Measurements from ENCODE around the gene SLC4A7.

DNA sequence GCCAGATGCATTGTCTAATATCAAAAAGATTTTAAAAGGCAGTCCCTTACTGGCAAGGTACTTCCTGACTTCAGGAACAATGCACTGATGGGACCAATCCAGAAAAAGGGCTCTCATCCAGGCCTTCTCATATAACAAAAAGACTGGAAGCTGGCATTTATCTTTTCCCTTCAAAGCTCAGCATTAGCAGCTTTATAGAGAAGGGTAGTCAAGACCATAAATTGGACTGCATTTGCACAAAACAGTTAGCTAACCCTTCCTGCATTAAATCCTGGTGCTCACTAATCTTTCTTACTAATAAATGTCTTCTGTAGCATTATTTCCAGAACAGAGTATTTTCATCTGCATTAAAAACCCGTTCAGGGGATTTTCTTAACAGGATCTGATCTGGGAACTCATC is 69.0 kb downstream of the SLC4A7 start:
- TF ChIP-seq FOS (IDR thresholded peaks at IDR 0.05; ENCODE audit: borderline replicate concordance, extremely low read depth, insufficient read length) (no peak), KDM1A (IDR thresholded peaks at IDR 0.05; ENCODE audit: borderline replicate concordance) (no peak), SIN3A (IDR thresholded peaks at IDR 0.05; ENCODE audit: low read depth, low read length) (no peak), RCOR1 (conservative IDR thresholded peaks at IDR 0.05; ENCODE audit: low read depth, low read length) (no peak), RAD51 (IDR thresholded peaks at IDR 0.05) (no peak), CHD2 (IDR thresholded peaks at IDR 0.05; ENCODE audit: borderline replicate concordance, low read depth, low read length) (no peak), MEF2B (IDR thresholded peaks at IDR 0.05; ENCODE audit: partially characterized antibody, poor library complexity, severe bottlenecking) (no peak), POLR2A (IDR thresholded peaks at IDR 0.05; ENCODE audit: low read depth, low read length) (no peak), DPF2 (IDR thresholded peaks at IDR 0.05) (no peak), CBX5 (IDR thresholded peaks at IDR 0.05; ENCODE audit: low read depth) (no peak)
- TF ChIP-seq, protein P1, sequence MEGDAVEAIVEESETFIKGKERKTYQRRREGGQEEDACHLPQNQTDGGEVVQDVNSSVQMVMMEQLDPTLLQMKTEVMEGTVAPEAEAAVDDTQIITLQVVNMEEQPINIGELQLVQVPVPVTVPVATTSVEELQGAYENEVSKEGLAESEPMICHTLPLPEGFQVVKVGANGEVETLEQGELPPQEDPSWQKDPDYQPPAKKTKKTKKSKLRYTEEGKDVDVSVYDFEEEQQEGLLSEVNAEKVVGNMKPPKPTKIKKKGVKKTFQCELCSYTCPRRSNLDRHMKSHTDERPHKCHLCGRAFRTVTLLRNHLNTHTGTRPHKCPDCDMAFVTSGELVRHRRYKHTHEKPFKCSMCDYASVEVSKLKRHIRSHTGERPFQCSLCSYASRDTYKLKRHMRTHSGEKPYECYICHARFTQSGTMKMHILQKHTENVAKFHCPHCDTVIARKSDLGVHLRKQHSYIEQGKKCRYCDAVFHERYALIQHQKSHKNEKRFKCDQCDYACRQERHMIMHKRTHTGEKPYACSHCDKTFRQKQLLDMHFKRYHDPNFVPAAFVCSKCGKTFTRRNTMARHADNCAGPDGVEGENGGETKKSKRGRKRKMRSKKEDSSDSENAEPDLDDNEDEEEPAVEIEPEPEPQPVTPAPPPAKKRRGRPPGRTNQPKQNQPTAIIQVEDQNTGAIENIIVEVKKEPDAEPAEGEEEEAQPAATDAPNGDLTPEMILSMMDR (IDR thresholded peaks at IDR 0.05 in 2 of 3, conservative IDR thresholded peaks at IDR 0.05 in 1 of 3; ENCODE audit: control insufficient read depth in 2 of 3, extremely low read depth in 1 of 3, insufficient read depth in 1 of 3, low read depth in 3 of 3, low read length in 3 of 3) = no peak
- TF ChIP-seq, protein P2, sequence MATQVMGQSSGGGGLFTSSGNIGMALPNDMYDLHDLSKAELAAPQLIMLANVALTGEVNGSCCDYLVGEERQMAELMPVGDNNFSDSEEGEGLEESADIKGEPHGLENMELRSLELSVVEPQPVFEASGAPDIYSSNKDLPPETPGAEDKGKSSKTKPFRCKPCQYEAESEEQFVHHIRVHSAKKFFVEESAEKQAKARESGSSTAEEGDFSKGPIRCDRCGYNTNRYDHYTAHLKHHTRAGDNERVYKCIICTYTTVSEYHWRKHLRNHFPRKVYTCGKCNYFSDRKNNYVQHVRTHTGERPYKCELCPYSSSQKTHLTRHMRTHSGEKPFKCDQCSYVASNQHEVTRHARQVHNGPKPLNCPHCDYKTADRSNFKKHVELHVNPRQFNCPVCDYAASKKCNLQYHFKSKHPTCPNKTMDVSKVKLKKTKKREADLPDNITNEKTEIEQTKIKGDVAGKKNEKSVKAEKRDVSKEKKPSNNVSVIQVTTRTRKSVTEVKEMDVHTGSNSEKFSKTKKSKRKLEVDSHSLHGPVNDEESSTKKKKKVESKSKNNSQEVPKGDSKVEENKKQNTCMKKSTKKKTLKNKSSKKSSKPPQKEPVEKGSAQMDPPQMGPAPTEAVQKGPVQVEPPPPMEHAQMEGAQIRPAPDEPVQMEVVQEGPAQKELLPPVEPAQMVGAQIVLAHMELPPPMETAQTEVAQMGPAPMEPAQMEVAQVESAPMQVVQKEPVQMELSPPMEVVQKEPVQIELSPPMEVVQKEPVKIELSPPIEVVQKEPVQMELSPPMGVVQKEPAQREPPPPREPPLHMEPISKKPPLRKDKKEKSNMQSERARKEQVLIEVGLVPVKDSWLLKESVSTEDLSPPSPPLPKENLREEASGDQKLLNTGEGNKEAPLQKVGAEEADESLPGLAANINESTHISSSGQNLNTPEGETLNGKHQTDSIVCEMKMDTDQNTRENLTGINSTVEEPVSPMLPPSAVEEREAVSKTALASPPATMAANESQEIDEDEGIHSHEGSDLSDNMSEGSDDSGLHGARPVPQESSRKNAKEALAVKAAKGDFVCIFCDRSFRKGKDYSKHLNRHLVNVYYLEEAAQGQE (IDR thresholded peaks at IDR 0.05; ENCODE audit: low read depth, low read length) = no peak
- TF ChIP-seq, protein P3, sequence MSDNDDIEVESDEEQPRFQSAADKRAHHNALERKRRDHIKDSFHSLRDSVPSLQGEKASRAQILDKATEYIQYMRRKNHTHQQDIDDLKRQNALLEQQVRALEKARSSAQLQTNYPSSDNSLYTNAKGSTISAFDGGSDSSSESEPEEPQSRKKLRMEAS (IDR thresholded peaks at IDR 0.05; ENCODE audit: low read depth, low read length) = no peak
- TF ChIP-seq, protein P4, sequence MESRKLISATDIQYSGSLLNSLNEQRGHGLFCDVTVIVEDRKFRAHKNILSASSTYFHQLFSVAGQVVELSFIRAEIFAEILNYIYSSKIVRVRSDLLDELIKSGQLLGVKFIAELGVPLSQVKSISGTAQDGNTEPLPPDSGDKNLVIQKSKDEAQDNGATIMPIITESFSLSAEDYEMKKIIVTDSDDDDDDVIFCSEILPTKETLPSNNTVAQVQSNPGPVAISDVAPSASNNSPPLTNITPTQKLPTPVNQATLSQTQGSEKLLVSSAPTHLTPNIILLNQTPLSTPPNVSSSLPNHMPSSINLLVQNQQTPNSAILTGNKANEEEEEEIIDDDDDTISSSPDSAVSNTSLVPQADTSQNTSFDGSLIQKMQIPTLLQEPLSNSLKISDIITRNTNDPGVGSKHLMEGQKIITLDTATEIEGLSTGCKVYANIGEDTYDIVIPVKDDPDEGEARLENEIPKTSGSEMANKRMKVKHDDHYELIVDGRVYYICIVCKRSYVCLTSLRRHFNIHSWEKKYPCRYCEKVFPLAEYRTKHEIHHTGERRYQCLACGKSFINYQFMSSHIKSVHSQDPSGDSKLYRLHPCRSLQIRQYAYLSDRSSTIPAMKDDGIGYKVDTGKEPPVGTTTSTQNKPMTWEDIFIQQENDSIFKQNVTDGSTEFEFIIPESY (IDR thresholded peaks at IDR 0.05) = no peak

Measured in GM12878 (cell line).